MM.1S (cell line): ENCODE measurements around the gene PROP1.

Experiments used
- DNase-seq: peaks from one replicate; pipeline ENCODE4 v3.0.0-alpha.2; 2015
- H2AFZ ChIP-seq: fragments of 300-600 bp; sonication (generic); 2 replicates; pipeline ENCODE4 v1.6.0; 2016; ENCODE audit warnings: antibody characterized with exemption, low read length
- H3F3A ChIP-seq: fragments of 300-600 bp; sonication (generic); 2 replicates; pipeline ENCODE4 v1.6.1; 2016; ENCODE audit warnings: mild to moderate bottlenecking, antibody characterized with exemption, low read length, moderate library complexity, mixed read lengths; ENCODE audit not compliant: insufficient read depth
- H3K27ac ChIP-seq: fragments of 300-600 bp; sonication (generic); 2 replicates; pipeline ENCODE4 v1.5.1; 2016; ENCODE audit warnings: mild to moderate bottlenecking, low read length
- H3K27me3 ChIP-seq: fragments of 300-600 bp; sonication (generic); replicated peaks from 2 replicates; pipeline ENCODE4 v1.6.0; 2016; ENCODE audit warnings: low read length; ENCODE audit not compliant: insufficient read depth
- H3K36me3 ChIP-seq: fragments of 300-600 bp; sonication (generic); replicated peaks from 2 replicates; pipeline ENCODE4 v1.6.1; 2016; ENCODE audit warnings: mild to moderate bottlenecking, low read length, mixed read lengths; ENCODE audit not compliant: insufficient read depth
- H3K4me1 ChIP-seq: fragments of 300-600 bp; sonication (generic); 2 replicates; pipeline ENCODE4 v1.6.1; 2016; ENCODE audit warnings: low read length, mixed read lengths
- H3K4me2 ChIP-seq: fragments of 300-600 bp; sonication (generic); 2 replicates; pipeline ENCODE4 v1.6.0; 2016; ENCODE audit warnings: low read depth, low read length
- H3K4me3 ChIP-seq: fragments of 300-600 bp; sonication (generic); 2 replicates; pipeline ENCODE4 v1.5.1; 2016; ENCODE audit warnings: low read length, mixed read lengths
- H3K79me2 ChIP-seq: fragments of 300-600 bp; sonication (generic); 2 replicates; pipeline ENCODE4 v1.6.1; 2016; ENCODE audit warnings: mixed run types, low read length, mixed read lengths
- H3K9ac ChIP-seq: fragments of 300-600 bp; sonication (generic); 2 replicates; pipeline ENCODE4 v1.6.1; 2016; ENCODE audit warnings: low read length, mixed read lengths
- H3K9me2 ChIP-seq: fragments of 300-600 bp; sonication (generic); replicated peaks from 2 replicates; pipeline ENCODE4 v1.6.1; 2016; ENCODE audit warnings: mild to moderate bottlenecking, low read length, mixed read lengths; ENCODE audit not compliant: insufficient read depth
- H3K9me3 ChIP-seq: fragments of 300-600 bp; sonication (generic); replicated peaks from 2 replicates; pipeline ENCODE4 v1.6.1; 2016; ENCODE audit warnings: mild to moderate bottlenecking, low read length, mixed read lengths; ENCODE audit not compliant: insufficient read depth
- H4K20me1 ChIP-seq: fragments of 300-600 bp; sonication (generic); 2 replicates; pipeline ENCODE4 v1.6.1; 2016; ENCODE audit warnings: mild to moderate bottlenecking, low read length, moderate library complexity, mixed read lengths; ENCODE audit not compliant: insufficient read depth
- EZH2 ChIP-seq: fragments of 300-600 bp; sonication (generic); optimal IDR thresholded peaks from 2 replicates; pipeline ENCODE3; 2017; ENCODE audit warnings: low read depth, mild to moderate bottlenecking, antibody characterized with exemption, low read length, mixed read lengths
- EZH2phosphoT487 ChIP-seq: fragments of 300-600 bp; sonication (generic); IDR thresholded peaks from 2 replicates; pipeline ENCODE4 v1.6.1; 2018; ENCODE audit warnings: antibody characterized with exemption, low read length
- TF ChIP-seq, protein P1 (sequence below): fragments of 300-600 bp; sonication (generic); IDR thresholded peaks from 2 replicates; pipeline ENCODE4 v1.5.1; 2016; ENCODE audit warnings: antibody characterized with exemption, low read length, mixed read lengths

The PROP1 gene

GRCh38 chr5:177984584-177985206 is 11.3 kb downstream of the PROP1 start:
- H3K36me3 ChIP-seq = no peaks in the 10 kb centered on the region
- TF ChIP-seq, protein P1, sequence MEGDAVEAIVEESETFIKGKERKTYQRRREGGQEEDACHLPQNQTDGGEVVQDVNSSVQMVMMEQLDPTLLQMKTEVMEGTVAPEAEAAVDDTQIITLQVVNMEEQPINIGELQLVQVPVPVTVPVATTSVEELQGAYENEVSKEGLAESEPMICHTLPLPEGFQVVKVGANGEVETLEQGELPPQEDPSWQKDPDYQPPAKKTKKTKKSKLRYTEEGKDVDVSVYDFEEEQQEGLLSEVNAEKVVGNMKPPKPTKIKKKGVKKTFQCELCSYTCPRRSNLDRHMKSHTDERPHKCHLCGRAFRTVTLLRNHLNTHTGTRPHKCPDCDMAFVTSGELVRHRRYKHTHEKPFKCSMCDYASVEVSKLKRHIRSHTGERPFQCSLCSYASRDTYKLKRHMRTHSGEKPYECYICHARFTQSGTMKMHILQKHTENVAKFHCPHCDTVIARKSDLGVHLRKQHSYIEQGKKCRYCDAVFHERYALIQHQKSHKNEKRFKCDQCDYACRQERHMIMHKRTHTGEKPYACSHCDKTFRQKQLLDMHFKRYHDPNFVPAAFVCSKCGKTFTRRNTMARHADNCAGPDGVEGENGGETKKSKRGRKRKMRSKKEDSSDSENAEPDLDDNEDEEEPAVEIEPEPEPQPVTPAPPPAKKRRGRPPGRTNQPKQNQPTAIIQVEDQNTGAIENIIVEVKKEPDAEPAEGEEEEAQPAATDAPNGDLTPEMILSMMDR = no peak
- TF ChIP-seq EZH2phosphoT487 (no peak), EZH2 (no peak)
- no peak for DNase-seq
- H3F3A ChIP-seq = no peaks in the 10 kb centered on the region
- no peak overlapping the region for H3K4me3 ChIP-seq
- H3K27me3 ChIP-seq = peaks cover 44% of the 10 kb centered on the region
- H4K20me1 ChIP-seq = no peaks in the 10 kb centered on the region
- H2AFZ ChIP-seq = no peak overlapping the region
- no peaks in the 10 kb centered on the region for H3K4me1 ChIP-seq
- no peak overlapping the region for H3K9ac ChIP-seq
- no peak overlapping the region for H3K27ac ChIP-seq
- no peaks in the 10 kb centered on the region for H3K9me2 ChIP-seq
- H3K79me2 ChIP-seq = no peaks in the 10 kb centered on the region
- H3K9me3 ChIP-seq = no peaks in the 10 kb centered on the region
- no peak overlapping the region for H3K4me2 ChIP-seq

- H3K4me2 ChIP-seq = no peak overlapping the region
- H4K20me1 ChIP-seq = no peaks in the 10 kb centered on the region
- no peak overlapping the region for H3K27ac ChIP-seq
- no peak overlapping the region for H3K4me3 ChIP-seq
- H3K36me3 ChIP-seq = no peaks in the 10 kb centered on the region
- peaks cover 44% of the 10 kb centered on the region for H3K27me3 ChIP-seq
- no peaks in the 10 kb centered on the region for H3K4me1 ChIP-seq
- no peak overlapping the region for H2AFZ ChIP-seq
- H3K9ac ChIP-seq = no peak overlapping the region
- DNase-seq = no peak
- TF ChIP-seq EZH2phosphoT487 (no peak), EZH2 (no peak)
- TF ChIP-seq, protein P1 = no peak
- no peaks in the 10 kb centered on the region for H3F3A ChIP-seq
- no peaks in the 10 kb centered on the region for H3K9me2 ChIP-seq
- no peaks in the 10 kb centered on the region for H3K79me2 ChIP-seq
- H3K9me3 ChIP-seq = no peaks in the 10 kb centered on the region
Measured at GRCh38 chr5:177983763-177984583, 12.1 kb downstream of the PROP1 start.

- H3K4me1 ChIP-seq = no peaks in the 10 kb centered on the region
- no peak overlapping the region for H3K4me3 ChIP-seq
- H3K27ac ChIP-seq = no peak overlapping the region
- peaks cover 44% of the 10 kb centered on the region for H3K27me3 ChIP-seq
- no peak overlapping the region for H3K4me2 ChIP-seq
- H3K36me3 ChIP-seq = no peaks in the 10 kb centered on the region
- H3K9me2 ChIP-seq = no peaks in the 10 kb centered on the region
- TF ChIP-seq, protein P1 = no peak
- TF ChIP-seq EZH2 (no peak), EZH2phosphoT487 (no peak)
- no peaks in the 10 kb centered on the region for H3F3A ChIP-seq
- no peak for DNase-seq
- H4K20me1 ChIP-seq = no peaks in the 10 kb centered on the region
- no peak overlapping the region for H3K9ac ChIP-seq
- no peak overlapping the region for H2AFZ ChIP-seq
- no peaks in the 10 kb centered on the region for H3K79me2 ChIP-seq
- H3K9me3 ChIP-seq = no peaks in the 10 kb centered on the region
Measured at GRCh38 chr5:177982956-177983355, 13.1 kb downstream of the PROP1 start.
